IMR-90 (cell line): Measurements from ENCODE around the gene INAVA. TPM values are rescaled to one million over a fixed set of nuclear protein-coding genes. Genes with fewer than 3 reads are reported as not detected.

Experiments used
- ATAC-seq: fragments of 200-7000 bp; cut with Tn5 transposase; 2 replicates; pipeline ENCODE4 v1.9.1; 2020; ENCODE audit warnings: low read depth, mild to moderate bottlenecking, moderate library complexity
- BruUV-seq: library from RNA; stranded (reverse); fragments of 400-500 nt; replicated peaks from 2 replicates; lab custom pipeline; 2021; lab: Mats Ljungman, UMichigan
- CTCF ChIA-PET: fragments of 300-600 bp; formaldehyde crosslinking; extraction: SDS; loops from one replicate; lab custom pipeline; 2021; ENCODE audit warnings: antibody characterized with exemption; lab: Yijun Ruan, JAX
- POLR2A ChIA-PET: fragments of 300-600 bp; sonication (Branson Sonifier 250); formaldehyde crosslinking; loops from one replicate; lab custom pipeline; 2022; ENCODE audit warnings: antibody characterized with exemption; ENCODE audit not compliant: unreplicated experiment; lab: Charles Lee
- DNase-seq: peaks from one replicate; pipeline ENCODE4 v3.0.0; 2013
- H2AFZ ChIP-seq: replicated peaks from 2 replicates; pipeline ENCODE3; 2013; ENCODE audit warnings: low read length, mild to moderate bottlenecking; ENCODE audit not compliant: poor library complexity
- H2AK5ac ChIP-seq: 2 replicates; pipeline ENCODE4 v1.6.1; 2013; ENCODE audit warnings: low read depth, low read length, inconsistent platforms
- H2AK9ac ChIP-seq: replicated peaks from 2 replicates; pipeline ENCODE3; 2013; ENCODE audit warnings: mild to moderate bottlenecking, low read depth, low read length, moderate library complexity; ENCODE audit not compliant: poor library complexity
- H2BK120ac ChIP-seq: 2 replicates; pipeline ENCODE4 v1.6.1; 2013; ENCODE audit warnings: low read depth, low read length, inconsistent platforms
- H2BK15ac ChIP-seq: 3 replicates; pipeline ENCODE4 v1.6.1; 2013; ENCODE audit warnings: low read depth, low read length, inconsistent platforms
- H2BK20ac ChIP-seq: 2 replicates; pipeline ENCODE4 v1.6.1; 2013; ENCODE audit warnings: low read depth, mild to moderate bottlenecking, inconsistent platforms, low read length, moderate library complexity
- H2BK5ac ChIP-seq: 2 replicates; pipeline ENCODE4 v1.6.1; 2013; ENCODE audit warnings: mild to moderate bottlenecking, low read depth, low read length, inconsistent platforms; ENCODE audit not compliant: poor library complexity, severe bottlenecking
- H3K14ac ChIP-seq: replicated peaks from 2 replicates; pipeline ENCODE4 v1.6.1; 2013; ENCODE audit warnings: low read depth, low read length, inconsistent platforms
- H3K18ac ChIP-seq: 2 replicates; pipeline ENCODE4 v1.6.1; 2013; ENCODE audit warnings: low read depth, low read length, control low read depth
- H3K23ac ChIP-seq: 2 replicates; pipeline ENCODE4 v1.6.1; 2013; ENCODE audit warnings: low read depth, low read length, inconsistent platforms
- H3K27ac ChIP-seq: 2 replicates; pipeline ENCODE4 v1.5.1; 2013; ENCODE audit warnings: mild to moderate bottlenecking, control low read depth, low read length; ENCODE audit not compliant: insufficient read depth
- H3K27me3 ChIP-seq: 2 replicates; pipeline ENCODE4 v1.6.1; 2013; ENCODE audit warnings: low read length; ENCODE audit not compliant: control insufficient read depth, insufficient read depth
- H3K36me3 ChIP-seq: 2 replicates; pipeline ENCODE4 v1.6.1; 2013; ENCODE audit warnings: low read length, mixed read lengths; ENCODE audit not compliant: control insufficient read depth, insufficient read depth
- H3K4ac ChIP-seq: 2 replicates; pipeline ENCODE4 v1.6.1; 2013; ENCODE audit warnings: low read depth, low read length, inconsistent platforms
- H3K4me1 ChIP-seq: 2 replicates; pipeline ENCODE4 v1.6.1; 2013; ENCODE audit warnings: low read length, mixed read lengths; ENCODE audit not compliant: control insufficient read depth, insufficient read depth
- H3K4me2 ChIP-seq: 2 replicates; pipeline ENCODE4 v1.6.1; 2013; ENCODE audit warnings: low read depth, mild to moderate bottlenecking, control low read depth, low read length, moderate library complexity
- H3K4me3 ChIP-seq: 2 replicates; pipeline ENCODE4 v1.5.1; 2013; ENCODE audit warnings: low read depth, mild to moderate bottlenecking, control low read depth, low read length, moderate library complexity; ENCODE audit not compliant: insufficient read depth
- H3K56ac ChIP-seq: 2 replicates; pipeline ENCODE4 v1.6.1; 2013; ENCODE audit warnings: low read length, inconsistent platforms; ENCODE audit not compliant: insufficient read depth; ENCODE audit errors: extremely low read depth
- H3K79me1 ChIP-seq, 2 experiments: 2 replicates each; pipeline ENCODE4 v1.6.1; 2013; ENCODE audit warnings: low read length in 2 of 2, inconsistent platforms in 1 of 2, low read depth in 1 of 2
- H3K9ac ChIP-seq: 2 replicates; pipeline ENCODE4 v1.6.1; 2013; ENCODE audit warnings: low read depth, low read length, control low read depth
- H3K9me1 ChIP-seq: 2 replicates; pipeline ENCODE4 v1.6.1; 2013; ENCODE audit warnings: low read length, inconsistent platforms; ENCODE audit not compliant: insufficient read depth
- H3K9me3 ChIP-seq: 2 replicates; pipeline ENCODE4 v1.6.1; 2013; ENCODE audit warnings: low read length; ENCODE audit not compliant: control insufficient read depth, insufficient read depth
- H4K20me1 ChIP-seq: 2 replicates; pipeline ENCODE4 v1.6.1; 2013; ENCODE audit warnings: low read length, inconsistent platforms; ENCODE audit not compliant: insufficient read depth
- H4K5ac ChIP-seq: 2 replicates; pipeline ENCODE4 v1.6.1; 2013; ENCODE audit warnings: mild to moderate bottlenecking, low read depth, low read length, control low read depth
- H4K8ac ChIP-seq, 2 experiments: 2 replicates each; pipeline ENCODE4 v1.6.1; 2013; ENCODE audit warnings: low read depth in 2 of 2, low read length in 2 of 2, control low read depth in 1 of 2, inconsistent platforms in 1 of 2
- H4K91ac ChIP-seq: 2 replicates; pipeline ENCODE4 v1.6.1; 2013; ENCODE audit warnings: low read depth, low read length, inconsistent platforms; ENCODE audit not compliant: insufficient read depth
- BHLHE40 ChIP-seq: fragments of 150-350 bp; IDR thresholded peaks from 2 replicates; pipeline ENCODE4 v1.6.1; 2016; ENCODE audit warnings: mild to moderate bottlenecking, low read depth, low read length
- WGBS, 2 experiments: methylation state at CpG; one replicate each; pipeline versions ENCODE4 v1.1.5 to v1.1.7; 2013; ENCODE audit warnings: missing lambda C conversion rate in 2 of 2; ENCODE audit not compliant: insufficient read length in 1 of 2; ENCODE audit errors: extremely low coverage in 2 of 2; 5-methylcytosine and 5-hydroxymethylcytosine counted together
- dilution Hi-C: fragments of 300-500 bp; cut with HindIII; formaldehyde crosslinking; loops from one replicate; pipeline ENCODE4 v1.14.3; 2018; ENCODE audit warnings: low sequenced_read_pairs; ENCODE audit not compliant: unreplicated experiment
- in situ Hi-C: fragments of 300-500 bp; cut with MboI; formaldehyde crosslinking; loops from 3 replicates; pipeline ENCODE4 v1.14.3; 2019; ENCODE audit warnings: low sequenced_read_pairs, inconsistent platforms, mixed read lengths
- intact Hi-C: fragments of 100-400 bp; cut with micrococcal nuclease; formaldehyde crosslinking; loops from 2 replicates; pipeline ENCODE4 v1.10.0; 2022
- polyA plus RNA-seq, 3 experiments: library from polyadenylated mRNA; depleted of rRNA; stranded (reverse); fragments of >200 nt; gene quantifications; 2 replicates each; pipeline ENCODE4 v1.2.3, GENCODE V29; 2012; ENCODE audit warnings: low replicate concordance in 1 of 3
- total RNA-seq: library from RNA; depleted of rRNA; stranded (reverse); fragments of >200 nt; gene quantifications from 2 replicates; pipeline ENCODE4 v1.2.3, GENCODE V29; 2012

Gene INAVA
- total and polyA plus RNA-seq, 2 of the 4 experiments (the other 2 are of a cell fraction): under 0.01 to 0.07 TPM

- TF ChIP-seq BHLHE40: no peak
- WGBS, 2 experiments: no CpG with 5 or more reads among the region's 4 CpGs
- no peak overlapping the region for H2BK20ac ChIP-seq
- intact Hi-C loops: no loop called here
- no peak overlapping the region for H4K91ac ChIP-seq
- H3K4ac ChIP-seq: no peak overlapping the region
- no peaks in the 10 kb centered on the region for H3K9me1 ChIP-seq
- H3K23ac ChIP-seq: no peak overlapping the region
- H3K27ac ChIP-seq: no peak overlapping the region
- dilution Hi-C loops: no loop called here
- ChIA-PET CTCF (no interaction called here), POLR2A (no interaction called here)
- no peak overlapping the region for H3K9ac ChIP-seq
- no peak overlapping the region for H2BK5ac ChIP-seq
- H3K4me1 ChIP-seq: no peaks in the 10 kb centered on the region
- in situ Hi-C loops: no loop called here
- no peak overlapping the region for H3K4me3 ChIP-seq
- no TSS peak for BruUV-seq
- H2AK5ac ChIP-seq: no peak overlapping the region
- no peaks in the 10 kb centered on the region for H3K36me3 ChIP-seq
- no peak overlapping the region for H3K14ac ChIP-seq
- H2BK15ac ChIP-seq: no peak overlapping the region
- ATAC-seq (no peak), DNase-seq (no peak)
- H4K20me1 ChIP-seq: no peaks in the 10 kb centered on the region
- no peak overlapping the region for H4K5ac ChIP-seq
- peaks cover 25% of the 10 kb centered on the region for H3K27me3 ChIP-seq
- no peak overlapping the region for H2BK120ac ChIP-seq
- no peak overlapping the region for H3K4me2 ChIP-seq
- no peak overlapping the region for H4K8ac ChIP-seq
- no peaks in the 10 kb centered on the region for H3K79me1 ChIP-seq
- no peak overlapping the region for H2AFZ ChIP-seq
- H2AK9ac ChIP-seq: no peak overlapping the region
- H3K9me3 ChIP-seq: no peaks in the 10 kb centered on the region
- no peak overlapping the region for H3K56ac ChIP-seq
- no peak overlapping the region for H3K18ac ChIP-seq
These were observed 15.1 kb downstream of the INAVA start for GRCh38 chr1:200909757-200910239.
